ES-I3 (cell line): ENCODE results near the gene MATCAP1.

Source experiments
- H3K36me3 ChIP-seq: 2 replicates; pipeline ENCODE4 v1.6.1; 2013; ENCODE audit warnings: mild to moderate bottlenecking, low read length, control low read depth, moderate library complexity; ENCODE audit not compliant: insufficient read depth
- H3K4me1 ChIP-seq: 2 replicates; pipeline ENCODE4 v1.6.1; 2013; ENCODE audit warnings: mild to moderate bottlenecking, control low read depth, low read length; ENCODE audit not compliant: insufficient read depth
- H3K9ac ChIP-seq: 2 replicates; pipeline ENCODE4 v1.6.1; 2013; ENCODE audit warnings: low read depth, mild to moderate bottlenecking, low read length, moderate library complexity
- H3K9me3 ChIP-seq: 2 replicates; pipeline ENCODE4 v1.6.1; 2013; ENCODE audit warnings: mild to moderate bottlenecking, low read length, moderate library complexity; ENCODE audit not compliant: control insufficient read depth, insufficient read depth

The MATCAP1 gene

DNA sequence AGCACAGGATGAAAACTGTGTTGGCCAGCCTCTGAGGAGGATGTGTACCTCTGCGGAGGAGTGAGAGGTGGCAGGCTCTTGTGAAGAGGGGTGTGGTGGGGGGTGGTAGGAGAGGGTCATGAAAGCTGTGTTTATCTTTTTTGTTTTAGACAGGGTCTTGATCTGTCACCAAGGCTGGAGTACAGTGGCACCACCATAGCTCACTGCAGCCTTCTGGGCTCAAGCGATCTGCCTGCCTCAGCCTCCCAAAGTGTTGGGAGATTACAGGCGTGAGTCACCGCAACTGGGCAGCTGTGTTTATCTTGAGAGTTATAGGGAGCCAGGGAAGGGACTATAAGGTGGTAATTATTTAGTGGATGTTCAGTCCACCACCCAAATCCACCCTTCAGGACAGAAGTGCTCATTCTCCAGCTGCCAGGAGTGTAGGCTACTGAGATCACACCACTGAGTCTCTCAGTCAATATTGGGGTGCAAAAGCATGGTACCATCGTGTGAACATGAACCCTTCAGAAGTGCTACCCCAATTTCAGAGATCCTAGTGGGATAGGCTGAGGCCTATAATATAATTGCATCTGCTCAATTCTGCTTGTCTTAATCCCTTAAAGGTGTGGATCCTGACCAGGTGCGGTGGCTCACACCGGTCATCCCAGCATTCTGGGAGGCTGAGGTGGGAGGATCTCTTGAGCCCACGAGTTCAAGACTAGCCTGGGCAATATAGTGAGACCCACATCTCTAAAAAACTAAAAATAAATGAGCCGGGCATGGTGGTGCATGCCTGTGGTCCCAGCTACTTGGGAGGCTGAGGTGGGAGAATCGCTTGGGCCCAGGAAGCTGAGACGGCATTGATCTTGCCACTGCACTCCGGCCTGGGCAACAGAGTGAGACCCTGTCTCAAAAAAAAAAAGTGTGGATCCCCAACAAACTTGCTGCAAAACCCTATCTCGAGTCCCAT is 7.0 kb upstream of the MATCAP1 start:
- peaks cover 11% of the 10 kb centered on the region for H3K4me1 ChIP-seq
- peaks cover 15% of the 10 kb centered on the region for H3K36me3 ChIP-seq
- no peak overlapping the region for H3K9ac ChIP-seq
- no peaks in the 10 kb centered on the region for H3K9me3 ChIP-seq

DNA sequence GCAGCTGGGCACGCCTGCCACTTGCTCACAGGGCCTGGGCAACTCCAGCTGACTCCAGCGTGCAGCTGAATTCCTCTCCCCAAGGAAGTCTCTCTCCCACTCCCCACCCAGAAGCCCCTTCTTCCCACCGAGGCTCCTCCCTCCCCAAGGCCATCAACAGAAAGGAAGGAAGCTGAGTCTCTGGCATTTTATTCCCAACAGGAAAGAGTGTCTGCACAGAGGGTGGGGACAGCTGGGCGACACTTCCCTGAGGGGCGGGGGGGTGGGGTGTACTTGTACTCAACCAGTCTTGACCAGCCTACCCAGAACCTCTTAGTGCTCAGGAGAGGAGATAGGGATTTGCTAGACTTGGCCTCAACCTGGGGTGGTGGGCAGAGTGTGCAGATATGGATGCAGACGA is 6.3 kb upstream of the MATCAP1 start, which contains the start of gene EXOC3L1:
Gene EXOC3L1 (minus strand): TSS at position 96 of the 400 bp plus-strand sequence. CDS start 460 bp downstream, outside the sequence.
- Histone ChIP-seq H3K9me3 (no peaks in the 10 kb centered on the region), H3K36me3 (peaks cover 15% of the 10 kb centered on the region), H3K9ac (no peak within 1 kb of the TSS), H3K4me1 (peaks cover 11% of the 10 kb centered on the region)

DNA sequence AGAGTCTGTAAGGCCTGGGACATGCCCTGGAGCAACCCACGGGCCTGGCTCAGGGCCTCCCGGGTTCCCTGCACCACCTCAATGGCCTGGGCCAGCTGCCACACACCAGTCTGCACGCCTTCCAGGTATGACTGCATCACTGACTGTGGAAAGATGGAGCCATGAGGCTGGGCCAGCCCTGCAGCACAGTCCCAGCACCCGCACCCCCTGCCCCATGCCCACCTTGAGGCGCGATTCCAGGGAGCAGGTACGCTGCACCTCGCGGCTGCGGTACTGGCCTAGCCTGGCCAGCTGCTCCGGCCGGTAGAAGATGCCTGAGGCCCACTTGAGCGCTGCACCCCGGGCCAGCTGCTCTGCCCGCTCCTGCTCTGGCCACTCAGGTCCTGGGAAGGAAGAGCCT is 5.0 kb upstream of the MATCAP1 start:
- Histone ChIP-seq H3K9me3 (no peaks in the 10 kb centered on the region), H3K9ac (no peak overlapping the region), H3K4me1 (peaks cover 11% of the 10 kb centered on the region), H3K36me3 (peaks cover 7% of the 10 kb centered on the region)

DNA sequence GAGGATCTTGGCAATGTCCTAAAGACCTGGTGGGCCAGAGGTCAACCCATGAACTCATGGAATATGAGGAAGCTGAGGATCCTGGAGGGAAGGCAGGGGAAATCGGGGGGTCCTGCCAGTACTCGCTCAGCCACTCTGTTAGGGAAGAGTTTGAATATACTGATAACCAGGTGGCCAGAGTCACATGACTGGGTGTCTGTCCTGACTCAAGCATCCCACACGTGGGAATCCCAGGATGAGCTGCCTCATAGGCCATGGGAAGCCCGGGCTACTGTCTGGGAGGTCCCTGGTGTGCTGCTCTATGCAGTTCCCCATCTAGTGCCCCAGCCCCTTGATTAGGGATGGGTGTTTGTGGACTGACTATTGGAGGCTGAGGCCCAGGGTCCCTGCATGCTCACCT is 4.6 kb upstream of the MATCAP1 start:
- Histone ChIP-seq H3K4me1 (peaks cover 11% of the 10 kb centered on the region), H3K36me3 (peaks cover 3% of the 10 kb centered on the region; the same call in 1 of the 2 replicates), H3K9me3 (no peaks in the 10 kb centered on the region), H3K9ac (no peak overlapping the region)

DNA sequence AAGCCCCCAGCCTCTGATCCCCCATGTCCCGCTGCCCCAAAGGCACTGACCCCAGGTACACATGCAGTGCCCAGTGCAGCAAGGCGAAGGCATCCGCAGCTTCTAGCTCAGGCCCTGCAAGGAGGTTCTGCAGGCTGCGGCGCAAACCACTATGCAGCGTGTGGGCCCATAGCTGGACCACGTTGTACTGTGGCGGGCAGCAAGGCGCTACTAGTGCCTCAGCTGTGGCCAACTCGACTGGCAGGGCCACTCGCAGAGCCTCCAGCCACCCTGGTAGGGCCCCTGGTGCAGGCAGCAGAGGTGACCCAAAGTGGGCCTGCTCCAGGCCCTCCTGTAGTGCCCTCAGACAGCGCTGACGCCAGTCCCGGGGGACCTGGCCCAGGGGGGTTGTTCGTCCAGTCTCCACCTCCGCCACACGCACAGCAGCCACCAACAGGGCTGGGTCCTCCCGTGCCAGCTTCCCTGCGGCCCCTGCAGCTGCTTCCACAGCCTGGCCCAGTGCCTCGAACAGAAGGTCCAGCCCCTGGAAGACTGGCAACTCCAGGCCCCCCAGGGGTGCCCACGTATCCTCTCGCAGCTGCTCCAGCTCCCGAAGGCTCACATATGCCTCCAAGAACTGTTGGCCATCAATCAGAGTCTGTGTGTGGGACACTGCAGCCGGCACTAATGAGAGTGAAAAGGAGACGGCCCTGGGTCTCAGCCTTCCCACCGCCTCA is 3.6 kb upstream of the MATCAP1 start:
- no peaks in the 10 kb centered on the region for H3K36me3 ChIP-seq
- peaks cover 5% of the 10 kb centered on the region; the same call in 1 of the 2 replicates for H3K4me1 ChIP-seq
- no peaks in the 10 kb centered on the region for H3K9me3 ChIP-seq
- H3K9ac ChIP-seq: no peak overlapping the region

DNA sequence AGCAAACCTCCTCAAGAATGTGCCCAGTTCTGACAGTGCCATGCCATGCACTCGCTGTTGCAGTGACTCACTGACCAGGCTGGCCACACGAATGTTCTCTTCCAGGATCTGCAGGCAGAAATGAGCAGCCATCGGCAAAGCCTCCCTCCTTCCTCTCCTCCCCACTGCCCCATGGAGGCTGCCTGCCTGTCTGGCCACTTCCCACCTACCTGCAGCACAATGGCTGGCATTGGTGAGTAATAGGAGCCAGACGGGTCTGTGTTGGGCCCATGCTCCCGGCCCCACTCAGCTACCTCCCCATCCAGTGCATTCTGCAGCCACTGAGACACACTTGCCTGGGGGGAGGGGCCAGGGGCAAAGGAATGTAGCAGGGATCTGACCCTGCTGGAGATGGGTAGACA is 2.8 kb upstream of the MATCAP1 start:
- H3K9me3 ChIP-seq: no peaks in the 10 kb centered on the region
- no peak overlapping the region for H3K9ac ChIP-seq
- no peaks in the 10 kb centered on the region for H3K36me3 ChIP-seq
- H3K4me1 ChIP-seq: peaks cover 5% of the 10 kb centered on the region; the same call in 1 of the 2 replicates

DNA sequence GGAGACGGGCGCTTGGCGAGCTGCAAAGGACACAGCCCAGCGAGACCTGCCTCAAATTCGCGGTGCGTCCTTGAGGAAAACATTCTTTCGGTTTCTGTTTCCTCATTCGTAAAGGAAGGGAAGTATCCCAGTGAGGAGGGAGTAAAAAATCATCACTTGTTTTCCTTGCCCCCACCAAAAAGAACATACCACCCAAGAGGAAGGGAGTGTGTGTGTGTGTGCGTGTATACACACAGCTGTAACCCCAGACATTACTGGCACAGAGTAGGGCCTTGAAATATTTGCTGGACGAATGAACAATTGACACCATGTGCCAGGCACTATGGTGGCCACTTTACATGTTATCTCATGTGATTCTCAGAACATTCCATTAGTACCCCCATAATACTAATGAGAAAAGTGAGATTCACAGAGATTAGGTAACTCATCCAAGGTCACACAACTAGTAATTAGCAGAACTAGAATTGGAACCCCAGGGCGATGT is 1.9 kb upstream of the MATCAP1 start:
- H3K36me3 ChIP-seq: no peaks in the 10 kb centered on the region
- no peak overlapping the region for H3K9ac ChIP-seq
- peaks cover 4% of the 10 kb centered on the region; the same call in 1 of the 2 replicates for H3K4me1 ChIP-seq
- H3K9me3 ChIP-seq: no peaks in the 10 kb centered on the region

DNA sequence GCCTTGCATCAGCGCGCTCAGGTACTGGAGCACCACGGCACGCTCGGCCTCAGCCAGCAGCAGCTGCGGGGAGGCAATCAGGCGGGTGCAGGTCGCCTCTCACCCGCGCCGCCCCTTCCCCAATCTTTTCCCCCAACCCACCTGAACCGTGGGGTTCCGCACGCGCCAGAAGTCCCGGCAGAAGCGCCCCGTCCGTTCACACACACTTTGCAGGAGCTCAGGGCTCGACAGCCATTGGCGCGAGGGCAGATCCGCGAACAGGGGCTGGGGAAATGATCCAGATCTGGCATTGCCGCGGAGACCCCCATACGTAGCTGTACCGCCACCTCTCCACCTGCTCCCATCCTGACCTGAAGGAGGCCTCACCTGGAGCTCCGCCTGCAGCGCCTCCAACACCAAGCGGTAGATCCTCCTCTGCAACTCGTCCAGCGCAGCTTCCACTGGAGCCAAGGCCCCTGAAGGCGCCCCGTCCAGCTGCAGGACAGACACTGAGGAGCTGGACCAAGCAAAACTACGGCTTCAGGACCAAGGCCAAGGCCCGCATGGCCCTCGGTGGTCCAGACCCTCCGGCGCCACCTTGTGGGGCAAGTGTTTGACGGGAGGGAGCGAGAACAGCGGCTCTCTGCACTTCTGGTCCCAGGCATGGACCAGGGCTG is 1.4 kb upstream of the MATCAP1 start:
- Histone ChIP-seq H3K9me3 (no peaks in the 10 kb centered on the region), H3K36me3 (no peaks in the 10 kb centered on the region), H3K4me1 (no peaks in the 10 kb centered on the region; the same call in 1 of the 2 replicates), H3K9ac (peak overlapping the region; percentile 99; the same call in 1 of the 2 replicates)

DNA sequence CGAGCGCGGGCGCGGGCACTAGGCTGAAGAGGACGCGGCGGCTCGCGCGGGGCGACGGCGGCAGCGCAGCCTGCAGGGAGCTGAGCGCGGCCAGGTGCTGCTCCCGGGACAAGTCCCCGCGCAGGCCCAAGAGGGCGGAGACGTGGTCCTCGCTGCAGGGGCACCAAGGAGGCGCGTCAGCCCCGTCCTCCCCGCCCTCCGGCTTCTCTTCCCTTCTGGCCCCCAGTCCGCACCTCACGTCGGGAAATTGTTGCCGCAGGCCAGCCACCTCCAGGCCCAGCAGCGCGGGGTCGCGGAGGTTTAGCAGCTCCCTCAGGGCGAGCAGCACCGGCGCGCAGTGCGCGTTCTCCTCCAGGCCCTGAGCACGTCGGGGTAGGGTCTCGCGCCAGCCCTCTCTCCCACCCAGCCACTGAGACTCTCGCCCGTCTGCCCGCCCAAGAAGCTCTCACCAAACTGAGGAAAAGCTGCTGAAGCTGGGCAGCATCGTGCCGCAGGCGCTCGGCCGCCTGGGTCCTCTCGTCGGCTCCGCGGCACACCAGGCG is 761 bp upstream of the MATCAP1 start:
- H3K9ac ChIP-seq: peak overlapping the region; percentile 99; the same call in 1 of the 2 replicates
- H3K36me3 ChIP-seq: no peaks in the 10 kb centered on the region
- no peaks in the 10 kb centered on the region; the same call in 1 of the 2 replicates for H3K4me1 ChIP-seq
- H3K9me3 ChIP-seq: no peaks in the 10 kb centered on the region

DNA sequence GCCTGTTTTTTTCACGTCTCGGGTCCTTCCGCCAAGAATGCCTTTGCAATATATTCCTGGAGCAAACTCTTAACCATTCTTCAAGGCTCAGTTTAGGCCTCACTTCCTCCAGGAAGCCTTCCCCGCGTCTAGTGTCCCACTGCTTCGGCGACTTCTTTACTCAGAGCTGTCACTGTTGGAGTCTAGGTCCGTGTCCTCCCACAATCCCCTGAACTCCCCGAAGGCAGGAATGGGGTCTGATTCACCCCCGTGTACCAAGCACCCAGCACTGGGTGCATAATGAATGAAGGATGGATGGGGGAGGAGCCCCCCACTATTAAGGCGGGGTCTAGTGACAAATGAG is 508 bp downstream of the MATCAP1 start:
- Histone ChIP-seq H3K4me1 (peaks cover 4% of the 10 kb centered on the region; the same call in 1 of the 2 replicates), H3K36me3 (no peaks in the 10 kb centered on the region), H3K9me3 (no peaks in the 10 kb centered on the region), H3K9ac (peak overlapping the region; percentile 99; the same call in 1 of the 2 replicates)

DNA sequence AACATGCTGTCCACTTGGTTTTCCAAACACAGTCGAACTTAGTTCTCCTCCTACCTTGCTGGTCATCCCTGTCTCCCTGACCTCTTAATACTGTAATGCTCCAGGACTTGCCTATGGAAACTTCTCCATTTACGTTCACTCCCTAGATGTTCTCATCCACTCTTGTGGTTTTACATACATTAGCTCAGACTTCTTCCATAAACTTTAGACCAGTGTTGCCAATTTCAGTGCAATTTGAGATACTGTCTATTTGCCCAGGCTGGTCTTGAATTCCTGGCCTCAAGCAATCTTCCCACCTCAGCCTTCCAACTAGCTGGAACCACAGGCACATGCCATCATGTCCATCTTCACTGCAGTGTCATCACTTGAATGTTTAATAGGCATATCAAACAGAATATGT is 1.5 kb downstream of the MATCAP1 start:
- no peak overlapping the region for H3K9ac ChIP-seq
- no peaks in the 10 kb centered on the region for H3K36me3 ChIP-seq
- H3K4me1 ChIP-seq: peaks cover 4% of the 10 kb centered on the region; the same call in 1 of the 2 replicates
- H3K9me3 ChIP-seq: no peaks in the 10 kb centered on the region

DNA sequence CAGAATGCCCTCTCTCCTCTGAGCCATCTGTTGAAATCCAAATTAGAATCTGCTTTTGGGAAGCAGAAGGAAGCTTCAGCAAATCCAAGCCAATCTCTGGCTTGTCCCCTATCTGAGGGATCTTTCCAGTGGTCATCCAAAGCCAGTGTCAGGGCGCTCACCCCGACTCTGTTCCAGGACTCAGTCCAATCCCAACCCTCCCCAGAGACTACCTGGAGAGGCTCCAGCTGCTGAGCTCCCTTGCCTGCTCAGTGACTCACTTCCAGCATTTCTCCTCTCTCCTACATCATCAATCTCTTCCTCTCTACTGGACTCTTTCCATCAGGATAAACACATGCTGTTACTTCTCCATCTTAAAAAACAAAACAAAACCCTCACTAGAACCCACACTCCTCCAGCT is 2.4 kb downstream of the MATCAP1 start:
- Histone ChIP-seq H3K36me3 (no peaks in the 10 kb centered on the region), H3K9me3 (no peaks in the 10 kb centered on the region), H3K9ac (no peak overlapping the region), H3K4me1 (peaks cover 4% of the 10 kb centered on the region; the same call in 1 of the 2 replicates)

DNA sequence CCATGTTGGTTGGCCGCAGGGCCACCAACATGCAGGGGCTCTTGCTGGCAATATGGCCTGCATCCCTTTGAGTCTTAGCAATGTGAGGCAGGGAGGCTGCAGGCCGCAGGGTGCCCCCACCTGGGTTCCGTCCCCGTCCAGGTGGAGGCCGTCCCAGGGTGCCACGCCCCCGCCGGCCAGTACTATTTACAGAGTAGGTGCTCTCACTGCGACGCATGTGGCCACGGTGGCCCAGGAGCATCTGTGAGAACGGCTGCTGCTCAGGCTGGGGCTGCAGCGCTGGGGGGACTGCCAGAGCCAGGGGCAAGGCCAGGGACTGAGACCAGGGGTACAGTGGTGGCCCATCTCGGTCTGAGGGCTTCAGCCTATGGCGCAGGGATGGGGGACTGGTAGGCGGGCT is 3.6 kb downstream of the MATCAP1 start:
- H3K9me3 ChIP-seq: no peaks in the 10 kb centered on the region
- H3K4me1 ChIP-seq: peaks cover 4% of the 10 kb centered on the region; the same call in 1 of the 2 replicates
- no peaks in the 10 kb centered on the region for H3K36me3 ChIP-seq
- H3K9ac ChIP-seq: no peak overlapping the region
